Measurements from ENCODE around the gene POLR2J. TPM values are rescaled to one million over a fixed set of nuclear protein-coding genes. Genes with fewer than 3 reads are reported as not detected.

Gene POLR2J
- polyA plus RNA-seq, 1 donor (not counting 4 experiments of a cell fraction or from before 2014, with no cell fraction given), result 65.0 TPM

DNA sequence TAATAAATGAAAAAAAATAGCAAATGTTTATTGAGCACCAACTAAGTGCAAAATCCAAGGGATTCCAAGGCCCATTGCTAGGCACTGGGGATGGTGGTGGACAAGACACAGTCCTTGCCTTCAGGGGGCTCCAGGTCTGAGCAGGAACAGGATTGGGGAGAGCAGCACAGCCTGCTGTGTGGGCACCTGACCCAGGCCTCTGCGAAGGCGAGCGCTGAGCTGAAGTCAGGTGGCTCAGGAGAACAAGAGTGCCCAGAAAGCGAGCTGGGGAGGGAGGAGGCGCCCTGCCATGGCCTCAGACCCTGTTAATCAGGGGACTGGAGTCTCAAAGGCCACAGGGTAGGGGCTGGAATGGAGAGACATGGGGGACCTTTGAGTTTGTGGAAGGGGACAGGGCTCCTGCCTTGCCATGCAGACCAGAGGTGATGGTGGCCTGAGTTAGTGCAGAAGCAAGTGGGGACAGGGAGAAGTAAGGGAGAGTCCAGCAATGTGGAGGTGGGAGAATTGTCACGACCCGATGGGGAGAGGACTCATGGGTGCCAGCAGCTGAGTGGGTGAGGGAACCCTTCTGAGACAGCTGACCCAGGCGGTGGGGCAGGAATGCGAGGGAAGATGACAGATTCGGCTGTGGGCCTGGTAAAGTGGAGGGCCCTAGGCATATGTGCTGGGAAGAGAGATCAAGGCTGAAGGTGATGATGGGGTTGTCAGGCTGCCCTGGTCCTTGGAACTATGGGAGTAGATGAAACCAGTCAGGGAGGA, 49.4 kb downstream of the POLR2J start:
- no peak overlapping the region for H3K9ac ChIP-seq (ENCODE audit: control insufficient read depth, extremely low read depth, insufficient read depth, low read length)
- no peak overlapping the region for H3K4me2 ChIP-seq (ENCODE audit: control insufficient read depth, extremely low read depth, insufficient read depth, low read depth, low read length)
- no peaks in the 10 kb centered on the region for H3K79me2 ChIP-seq (ENCODE audit: control insufficient read depth, insufficient read depth, low read length)
- no peak for FAIRE-seq
- H3K27me3 ChIP-seq (ENCODE audit: control insufficient read depth, extremely low read depth, insufficient read depth, low read length), result peaks cover 3% of the 10 kb centered on the region
- H3K36me3 ChIP-seq (ENCODE audit: control insufficient read depth in 2 of 2, extremely low read depth in 1 of 2, insufficient read depth in 2 of 2, low read length in 2 of 2), result peaks cover 7 to 13% of the 10 kb centered on the region in 2 experiments
- no peak overlapping the region for H3K4me3 ChIP-seq (ENCODE audit: control insufficient read depth in 2 of 3, extremely low read depth in 1 of 3, insufficient read depth in 2 of 3, low read depth in 1 of 3, low read length in 3 of 3)
- no peak overlapping the region for H2AFZ ChIP-seq (ENCODE audit: control insufficient read depth, low read length)
- DNase-seq (ENCODE audit: low read depth, low spot score), result no peak
- dilution Hi-C loops (cut with MboI; ENCODE audit: extremely low pct_ligation_motif_present, low sequenced_read_pairs), result no loop called here
- no peaks in the 10 kb centered on the region for H3K9me3 ChIP-seq (ENCODE audit: control insufficient read depth, low read depth, low read length)
- TF ChIP-seq, protein P1, sequence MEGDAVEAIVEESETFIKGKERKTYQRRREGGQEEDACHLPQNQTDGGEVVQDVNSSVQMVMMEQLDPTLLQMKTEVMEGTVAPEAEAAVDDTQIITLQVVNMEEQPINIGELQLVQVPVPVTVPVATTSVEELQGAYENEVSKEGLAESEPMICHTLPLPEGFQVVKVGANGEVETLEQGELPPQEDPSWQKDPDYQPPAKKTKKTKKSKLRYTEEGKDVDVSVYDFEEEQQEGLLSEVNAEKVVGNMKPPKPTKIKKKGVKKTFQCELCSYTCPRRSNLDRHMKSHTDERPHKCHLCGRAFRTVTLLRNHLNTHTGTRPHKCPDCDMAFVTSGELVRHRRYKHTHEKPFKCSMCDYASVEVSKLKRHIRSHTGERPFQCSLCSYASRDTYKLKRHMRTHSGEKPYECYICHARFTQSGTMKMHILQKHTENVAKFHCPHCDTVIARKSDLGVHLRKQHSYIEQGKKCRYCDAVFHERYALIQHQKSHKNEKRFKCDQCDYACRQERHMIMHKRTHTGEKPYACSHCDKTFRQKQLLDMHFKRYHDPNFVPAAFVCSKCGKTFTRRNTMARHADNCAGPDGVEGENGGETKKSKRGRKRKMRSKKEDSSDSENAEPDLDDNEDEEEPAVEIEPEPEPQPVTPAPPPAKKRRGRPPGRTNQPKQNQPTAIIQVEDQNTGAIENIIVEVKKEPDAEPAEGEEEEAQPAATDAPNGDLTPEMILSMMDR (optimal IDR thresholded peaks at IDR 0.05 in 1 of 3, IDR thresholded peaks at IDR 0.05 in 1 of 3, conservative IDR thresholded peaks at IDR 0.05 in 1 of 3; ENCODE audit: extremely low read depth in 1 of 3, insufficient read depth in 2 of 3, low read length in 3 of 3), result no peak
- TF ChIP-seq EZH2 (IDR thresholded peaks at IDR 0.05; ENCODE audit: low read length), result no peak
- no peaks in the 10 kb centered on the region for H4K20me1 ChIP-seq (ENCODE audit: control insufficient read depth, extremely low read depth, insufficient read depth, low read length)
- no peaks in the 10 kb centered on the region for H3K9me1 ChIP-seq (ENCODE audit: control insufficient read depth, extremely low read depth, insufficient read depth, low read length)
- peaks cover 13% of the 10 kb centered on the region for H3K4me1 ChIP-seq (ENCODE audit: control insufficient read depth, extremely low read depth, insufficient read depth, low read length)
- no peak overlapping the region for H3K27ac ChIP-seq (ENCODE audit: control insufficient read depth, insufficient read depth, low read length)

DNA sequence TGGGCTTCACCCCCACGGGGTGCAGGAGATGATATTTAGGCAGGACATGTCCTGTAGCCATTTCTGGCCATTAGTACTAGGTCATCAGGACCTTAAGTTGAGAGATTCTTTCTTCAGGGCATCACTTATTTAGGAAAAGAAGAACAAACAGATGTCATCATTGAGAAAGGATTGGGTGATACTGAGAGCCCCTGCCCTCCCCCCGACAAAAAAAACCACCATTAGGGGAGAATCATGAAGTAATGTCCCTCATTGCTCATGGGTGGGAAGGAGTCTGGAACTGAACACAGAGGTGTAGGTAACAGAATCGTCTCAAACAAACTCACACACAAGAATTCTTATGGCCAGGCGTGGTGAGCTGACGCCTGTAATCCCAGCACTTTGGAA, 51.7 kb downstream of the POLR2J start:
- DNase-seq (ENCODE audit: low read depth, low spot score) (no peak), FAIRE-seq (no peak)

More for the DNA sequence above, 51.7 kb downstream of the POLR2J start:
- peaks cover 7 to 14% of the 10 kb centered on the region in 2 experiments for H3K36me3 ChIP-seq (ENCODE audit: control insufficient read depth in 2 of 2, extremely low read depth in 1 of 2, insufficient read depth in 2 of 2, low read length in 2 of 2)
- H3K4me3 ChIP-seq (ENCODE audit: control insufficient read depth in 2 of 3, extremely low read depth in 1 of 3, insufficient read depth in 2 of 3, low read depth in 1 of 3, low read length in 3 of 3), result no peak overlapping the region
- H3K9me3 ChIP-seq (ENCODE audit: control insufficient read depth, low read depth, low read length), result no peaks in the 10 kb centered on the region
- no peaks in the 10 kb centered on the region for H3K9me1 ChIP-seq (ENCODE audit: control insufficient read depth, extremely low read depth, insufficient read depth, low read length)
- no peak overlapping the region for H3K9ac ChIP-seq (ENCODE audit: control insufficient read depth, extremely low read depth, insufficient read depth, low read length)
- H3K4me1 ChIP-seq (ENCODE audit: control insufficient read depth, extremely low read depth, insufficient read depth, low read length), result peaks cover 12% of the 10 kb centered on the region
- H2AFZ ChIP-seq (ENCODE audit: control insufficient read depth, low read length), result no peak overlapping the region
- H3K27ac ChIP-seq (ENCODE audit: control insufficient read depth, insufficient read depth, low read length), result no peak overlapping the region
- H4K20me1 ChIP-seq (ENCODE audit: control insufficient read depth, extremely low read depth, insufficient read depth, low read length), result no peaks in the 10 kb centered on the region
- no peaks in the 10 kb centered on the region for H3K27me3 ChIP-seq (ENCODE audit: control insufficient read depth, extremely low read depth, insufficient read depth, low read length)
- no peaks in the 10 kb centered on the region for H3K79me2 ChIP-seq (ENCODE audit: control insufficient read depth, insufficient read depth, low read length)
- no peak overlapping the region for H3K4me2 ChIP-seq (ENCODE audit: control insufficient read depth, extremely low read depth, insufficient read depth, low read depth, low read length)
- dilution Hi-C loops (cut with MboI; ENCODE audit: extremely low pct_ligation_motif_present, low sequenced_read_pairs), result no loop called here
- no peak for TF ChIP-seq EZH2 (IDR thresholded peaks at IDR 0.05; ENCODE audit: low read length)
- TF ChIP-seq, protein P1 (optimal IDR thresholded peaks at IDR 0.05 in 1 of 3, IDR thresholded peaks at IDR 0.05 in 1 of 3, conservative IDR thresholded peaks at IDR 0.05 in 1 of 3; ENCODE audit: extremely low read depth in 1 of 3, insufficient read depth in 2 of 3, low read length in 3 of 3), result no peak
